Measurements from ENCODE around the gene POLR1E. TPM values are rescaled to one million over a fixed set of nuclear protein-coding genes. Genes with fewer than 3 reads are reported as not detected.

The POLR1E gene
- polyA plus RNA-seq, 1 donor (not counting 4 experiments of a cell fraction or from before 2014, with no cell fraction given), result 44.4 TPM

GRCh38 chr9:37542895-37543294 lies 57.1 kb downstream of the POLR1E start:
- dilution Hi-C loops (cut with MboI; ENCODE audit: extremely low pct_ligation_motif_present, low sequenced_read_pairs), result no loop called here
- TF ChIP-seq EZH2 (IDR thresholded peaks at IDR 0.05; ENCODE audit: low read length) (no peak), CTCF (optimal IDR thresholded peaks at IDR 0.05 in 1 of 3, IDR thresholded peaks at IDR 0.05 in 1 of 3, conservative IDR thresholded peaks at IDR 0.05 in 1 of 3; ENCODE audit: extremely low read depth in 1 of 3, insufficient read depth in 2 of 3, low read length in 3 of 3) (no peak)
- FAIRE-seq, result peak; percentile 69

GRCh38 chr9:37543468-37543867 lies 57.7 kb downstream of the POLR1E start:
- H3K4me2 ChIP-seq (ENCODE audit: control insufficient read depth, extremely low read depth, insufficient read depth, low read depth, low read length), result no peak overlapping the region
- no peak for FAIRE-seq
- dilution Hi-C loops (cut with MboI; ENCODE audit: extremely low pct_ligation_motif_present, low sequenced_read_pairs), result no loop called here
- H3K27ac ChIP-seq (ENCODE audit: control insufficient read depth, insufficient read depth, low read length), result no peak overlapping the region
- H3K79me2 ChIP-seq (ENCODE audit: control insufficient read depth, insufficient read depth, low read length), result no peaks in the 10 kb centered on the region
- H3K4me3 ChIP-seq (ENCODE audit: control insufficient read depth in 2 of 3, extremely low read depth in 1 of 3, insufficient read depth in 2 of 3, low read depth in 1 of 3, low read length in 3 of 3), result no peak overlapping the region
- H3K36me3 ChIP-seq (ENCODE audit: control insufficient read depth in 2 of 2, extremely low read depth in 1 of 2, insufficient read depth in 2 of 2, low read length in 2 of 2), result peaks cover 0 to 5% of the 10 kb centered on the region in 2 experiments
- H2AFZ ChIP-seq (ENCODE audit: control insufficient read depth, low read length), result no peak overlapping the region
- H4K20me1 ChIP-seq (ENCODE audit: control insufficient read depth, extremely low read depth, insufficient read depth, low read length), result no peaks in the 10 kb centered on the region
- H3K9ac ChIP-seq (ENCODE audit: control insufficient read depth, extremely low read depth, insufficient read depth, low read length), result no peak overlapping the region
- no peaks in the 10 kb centered on the region for H3K9me3 ChIP-seq (ENCODE audit: control insufficient read depth, low read depth, low read length)
- no peak for TF ChIP-seq CTCF (optimal IDR thresholded peaks at IDR 0.05 in 1 of 3, IDR thresholded peaks at IDR 0.05 in 1 of 3, conservative IDR thresholded peaks at IDR 0.05 in 1 of 3; ENCODE audit: extremely low read depth in 1 of 3, insufficient read depth in 2 of 3, low read length in 3 of 3)
- peaks cover 8% of the 10 kb centered on the region for H3K4me1 ChIP-seq (ENCODE audit: control insufficient read depth, extremely low read depth, insufficient read depth, low read length)
- no peaks in the 10 kb centered on the region for H3K27me3 ChIP-seq (ENCODE audit: control insufficient read depth, extremely low read depth, insufficient read depth, low read length)
- DNase-seq (ENCODE audit: low read depth, low spot score), result no peak
- H3K9me1 ChIP-seq (ENCODE audit: control insufficient read depth, extremely low read depth, insufficient read depth, low read length), result no peaks in the 10 kb centered on the region

More at GRCh38 chr9:37542895-37543294, 57.1 kb downstream of the POLR1E start:
- H3K36me3 ChIP-seq (ENCODE audit: control insufficient read depth in 2 of 2, extremely low read depth in 1 of 2, insufficient read depth in 2 of 2, low read length in 2 of 2), result peaks cover 0 to 7% of the 10 kb centered on the region in 2 experiments
- no peak overlapping the region for H3K4me3 ChIP-seq (ENCODE audit: control insufficient read depth in 2 of 3, extremely low read depth in 1 of 3, insufficient read depth in 2 of 3, low read depth in 1 of 3, low read length in 3 of 3)
- H3K9me3 ChIP-seq (ENCODE audit: control insufficient read depth, low read depth, low read length), result no peaks in the 10 kb centered on the region
- H3K4me1 ChIP-seq (ENCODE audit: control insufficient read depth, extremely low read depth, insufficient read depth, low read length), result peaks cover 8% of the 10 kb centered on the region
- no peaks in the 10 kb centered on the region for H3K79me2 ChIP-seq (ENCODE audit: control insufficient read depth, insufficient read depth, low read length)
- no peak for DNase-seq (ENCODE audit: low read depth, low spot score)
- no peak overlapping the region for H3K9ac ChIP-seq (ENCODE audit: control insufficient read depth, extremely low read depth, insufficient read depth, low read length)
- no peak overlapping the region for H3K27ac ChIP-seq (ENCODE audit: control insufficient read depth, insufficient read depth, low read length)
- H3K27me3 ChIP-seq (ENCODE audit: control insufficient read depth, extremely low read depth, insufficient read depth, low read length), result no peaks in the 10 kb centered on the region
- H4K20me1 ChIP-seq (ENCODE audit: control insufficient read depth, extremely low read depth, insufficient read depth, low read length), result no peaks in the 10 kb centered on the region
- no peak overlapping the region for H2AFZ ChIP-seq (ENCODE audit: control insufficient read depth, low read length)
- H3K9me1 ChIP-seq (ENCODE audit: control insufficient read depth, extremely low read depth, insufficient read depth, low read length), result no peaks in the 10 kb centered on the region
- H3K4me2 ChIP-seq (ENCODE audit: control insufficient read depth, extremely low read depth, insufficient read depth, low read depth, low read length), result peak overlapping the region; percentile 22

Data from keratinocyte (primary cell).